Activated gamma-delta T cell (primary cell): Measurements from ENCODE around the gene ERC1.
"Not testable (repeated sequence)": the region's sequence is repeated elsewhere in the genome, so short reads cannot be mapped to it uniquely, and the experiment has no call there.

Source experiments
- DNase-seq: peaks from one replicate; lab custom pipeline; 2025; lab: John Stamatoyannopoulos, UW

The ERC1 gene

GRCh38 chr12:1122786-1123185, 131.8 kb downstream of the ERC1 start:
- DNase-seq: no peak

- DNase-seq: no peak
Observed at GRCh38 chr12:1126091-1126490, 135.1 kb downstream of the ERC1 start.

- DNase-seq: no peak
Observed at GRCh38 chr12:1127021-1127420, 136.0 kb downstream of the ERC1 start.

- no peak for DNase-seq
Observed at GRCh38 chr12:1130164-1130563, 139.1 kb downstream of the ERC1 start.

GRCh38 chr12:1130571-1130970, 139.5 kb downstream of the ERC1 start:
- DNase-seq: no peak

- DNase-seq: no peak
Observed at GRCh38 chr12:1131811-1132224, 140.8 kb downstream of the ERC1 start.

- no peak for DNase-seq
Observed at GRCh38 chr12:1132311-1132710, 141.3 kb downstream of the ERC1 start.

- no peak for DNase-seq
Observed at GRCh38 chr12:1138691-1139090, 147.7 kb downstream of the ERC1 start.

- not testable (repeated sequence) for DNase-seq
Observed at GRCh38 chr12:1146758-1147157, 155.7 kb downstream of the ERC1 start.

- DNase-seq: no peak
Observed at GRCh38 chr12:1147821-1148220, 156.8 kb downstream of the ERC1 start.

GRCh38 chr12:1157046-1157445, 166.0 kb downstream of the ERC1 start:
- DNase-seq: no peak

GRCh38 chr12:1161197-1161596, 170.2 kb downstream of the ERC1 start:
- no peak for DNase-seq

GRCh38 chr12:1162081-1162760, 171.2 kb downstream of the ERC1 start:
- no peak for DNase-seq

GRCh38 chr12:1167784-1168183, 176.8 kb downstream of the ERC1 start:
- no peak for DNase-seq

- DNase-seq: no peak
Observed at GRCh38 chr12:1170411-1170810, 179.4 kb downstream of the ERC1 start.

- no peak for DNase-seq
Observed at GRCh38 chr12:1171657-1172408, 180.8 kb downstream of the ERC1 start.

GRCh38 chr12:1173781-1174617, 183.0 kb downstream of the ERC1 start:
- no peak for DNase-seq

- DNase-seq: no peak
Observed at GRCh38 chr12:1174659-1175058, 183.6 kb downstream of the ERC1 start.

- no peak for DNase-seq
Observed at GRCh38 chr12:1176191-1176590, 185.2 kb downstream of the ERC1 start.

- no peak for DNase-seq
Observed at GRCh38 chr12:1179128-1179527, 188.1 kb downstream of the ERC1 start.

- DNase-seq: no peak
Observed at GRCh38 chr12:1182069-1182468, 191.0 kb downstream of the ERC1 start.

GRCh38 chr12:1184402-1184801, 193.4 kb downstream of the ERC1 start:
- no peak for DNase-seq
